C4-2B (cell line): Measurements from ENCODE around the gene IRF2BP1.

Experiments used
- H3K27ac ChIP-seq: fragments of 450-650 bp; 2 replicates; pipeline ENCODE4 v1.5.1; 2017
- CTCF ChIP-seq: fragments of 450-650 bp; conservative IDR thresholded peaks from 2 replicates; pipeline ENCODE4 v1.5.1; 2017; ENCODE audit warnings: mild to moderate bottlenecking
- ZFX ChIP-seq: fragments of 450-650 bp; IDR thresholded peaks from 2 replicates; pipeline ENCODE4 v1.6.1; 2017

The IRF2BP1 gene

DNA sequence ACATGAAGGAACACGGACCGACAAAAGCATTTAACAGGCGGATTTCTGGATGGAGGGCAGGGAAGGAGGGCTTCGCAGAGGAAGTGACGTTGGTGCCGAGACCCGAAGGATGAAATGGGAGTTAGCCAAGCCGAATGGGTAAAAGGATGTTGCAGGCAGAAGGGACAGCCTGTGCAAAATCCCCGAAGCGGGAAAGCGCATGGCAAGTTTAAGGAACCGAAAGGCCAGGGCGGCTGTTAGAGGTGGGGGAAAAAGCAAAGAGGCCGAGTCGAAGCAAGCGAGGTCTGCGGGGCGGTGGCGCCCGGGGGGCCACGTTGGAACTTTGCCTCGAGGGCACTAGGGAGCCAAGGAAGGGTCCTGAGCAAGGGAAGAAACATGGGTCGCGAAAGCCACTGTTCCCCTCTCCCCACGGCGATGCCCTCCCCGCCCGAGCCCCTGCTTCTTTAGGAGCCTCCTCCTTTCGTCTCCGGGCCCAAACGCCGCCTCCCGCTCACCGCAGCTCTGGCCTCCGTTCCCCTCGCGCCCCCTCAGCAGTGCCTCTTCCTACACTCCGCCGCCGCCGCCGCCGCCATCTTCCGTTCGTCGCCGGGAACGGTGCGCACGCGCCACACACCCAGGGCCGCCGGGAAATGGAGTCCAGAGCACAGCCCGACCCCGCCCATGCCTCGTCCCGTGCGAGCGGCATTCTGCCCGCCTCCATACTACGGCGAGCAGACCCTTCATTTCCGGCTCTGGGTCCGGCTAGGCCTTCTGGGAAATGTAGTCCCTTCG lies 23.2 kb downstream of the IRF2BP1 start, which contains the start of gene SYMPK:
Gene SYMPK (minus strand): TSS at position 584 of the 771 bp plus-strand sequence. CDS start 8,652 bp downstream, outside the sequence.
- TF ChIP-seq ZFX (no peak), CTCF (no peak)
- H3K27ac ChIP-seq = peak within 1 kb of the TSS; percentile 94

- TF ChIP-seq CTCF = no peak
- no peak for TF ChIP-seq ZFX
- H3K27ac ChIP-seq = peak overlapping the region; percentile 94
Observed at GRCh38 chr19:45862271-45862563, 23.7 kb downstream of the IRF2BP1 start.

DNA sequence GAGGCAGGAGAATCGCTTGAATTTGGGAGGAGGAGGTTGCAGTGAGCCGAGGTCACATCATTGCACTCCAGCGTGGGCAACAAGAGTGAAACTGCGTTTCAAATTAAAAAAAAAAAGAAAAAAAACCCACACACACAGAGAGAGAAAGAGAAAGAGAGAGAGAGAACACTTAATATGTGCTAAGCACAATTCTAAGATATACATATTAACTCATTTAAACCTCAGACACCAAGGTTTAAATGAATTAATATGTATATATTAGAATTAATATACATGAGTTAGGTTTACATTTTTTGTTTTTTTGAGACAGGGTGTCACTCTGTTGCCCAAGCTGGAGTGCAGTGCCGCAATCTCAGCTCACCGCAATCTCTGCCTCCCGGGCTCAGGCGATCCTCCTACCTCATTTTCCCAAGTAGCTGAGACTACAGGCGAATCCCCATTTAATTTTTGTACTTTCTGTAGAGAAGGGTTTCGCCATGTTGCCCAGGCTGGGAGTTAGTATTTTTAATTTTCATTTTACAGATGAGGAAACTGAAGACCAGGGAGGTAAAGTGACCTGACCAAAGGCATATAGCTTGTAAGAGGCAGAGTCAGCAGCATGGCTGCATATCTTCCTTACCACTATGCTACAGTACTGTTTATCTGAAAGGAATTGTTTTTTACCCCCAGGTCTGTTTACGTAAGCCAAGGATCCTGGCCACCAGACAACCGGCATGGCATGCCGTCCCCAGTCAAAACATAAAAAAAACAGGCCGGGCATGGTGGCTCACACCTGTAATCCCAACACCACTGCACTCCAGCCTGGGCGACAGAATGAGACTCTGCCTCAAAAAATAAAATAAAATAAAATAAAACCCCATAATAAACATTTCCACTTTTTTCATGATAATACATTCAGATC lies 25.3 kb downstream of the IRF2BP1 start:
- TF ChIP-seq ZFX (no peak), CTCF (no peak)
- peak overlapping the region; percentile 24; the same call in 1 of the 2 replicates for H3K27ac ChIP-seq

DNA sequence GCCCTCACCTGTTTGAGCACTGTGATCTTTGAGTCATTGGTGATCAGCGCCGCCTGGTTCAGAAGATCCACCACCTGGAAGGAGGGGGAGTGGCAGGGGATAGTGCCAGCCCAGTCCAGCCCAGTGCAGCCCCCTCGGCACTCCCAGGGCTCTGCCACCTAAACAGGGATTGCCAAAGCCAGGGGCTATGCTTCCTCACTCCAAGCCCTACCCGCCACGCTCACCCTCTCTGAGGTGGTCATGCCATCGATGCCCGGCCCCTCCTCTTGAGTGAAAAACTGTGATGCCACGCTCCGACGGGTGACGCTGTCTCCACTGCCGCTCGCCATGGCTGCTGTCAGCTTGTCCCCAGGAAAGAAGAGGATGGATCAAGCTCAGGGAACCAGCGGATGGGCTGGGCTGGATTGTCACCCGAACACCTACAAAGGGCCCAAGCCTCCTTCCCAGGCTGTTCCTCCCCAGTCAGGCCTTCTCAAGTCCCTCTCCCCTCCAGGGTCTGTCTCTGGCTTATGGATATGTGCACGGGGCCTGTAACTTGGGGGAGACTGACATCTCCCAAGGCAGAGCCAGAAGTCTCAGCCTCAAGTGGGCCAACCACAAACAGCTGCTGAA lies 31.7 kb downstream of the IRF2BP1 start:
- TF ChIP-seq ZFX (no peak), CTCF (no peak)
- no peak overlapping the region for H3K27ac ChIP-seq

DNA sequence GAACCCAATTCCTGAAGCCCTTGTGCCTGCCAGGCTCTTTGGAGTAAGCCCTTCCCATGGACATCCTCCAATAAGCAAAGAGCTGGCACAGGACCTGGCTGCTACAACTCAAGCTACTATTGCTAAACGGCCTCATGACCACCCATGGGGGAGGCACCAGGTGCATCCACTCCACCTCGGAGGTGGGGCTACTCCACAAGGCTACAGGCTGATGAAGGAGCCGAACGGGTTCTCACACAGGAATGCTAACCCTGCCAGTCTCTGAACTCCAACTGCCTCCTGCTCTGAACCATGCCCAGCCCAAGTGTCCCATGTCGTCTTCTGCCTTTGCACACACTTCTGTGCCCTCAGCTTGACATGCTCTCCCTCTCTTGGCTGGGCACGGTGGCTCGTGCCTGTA lies 33.0 kb downstream of the IRF2BP1 start:
- TF ChIP-seq ZFX = no peak
- no peak for TF ChIP-seq CTCF
- H3K27ac ChIP-seq = no peak overlapping the region

DNA sequence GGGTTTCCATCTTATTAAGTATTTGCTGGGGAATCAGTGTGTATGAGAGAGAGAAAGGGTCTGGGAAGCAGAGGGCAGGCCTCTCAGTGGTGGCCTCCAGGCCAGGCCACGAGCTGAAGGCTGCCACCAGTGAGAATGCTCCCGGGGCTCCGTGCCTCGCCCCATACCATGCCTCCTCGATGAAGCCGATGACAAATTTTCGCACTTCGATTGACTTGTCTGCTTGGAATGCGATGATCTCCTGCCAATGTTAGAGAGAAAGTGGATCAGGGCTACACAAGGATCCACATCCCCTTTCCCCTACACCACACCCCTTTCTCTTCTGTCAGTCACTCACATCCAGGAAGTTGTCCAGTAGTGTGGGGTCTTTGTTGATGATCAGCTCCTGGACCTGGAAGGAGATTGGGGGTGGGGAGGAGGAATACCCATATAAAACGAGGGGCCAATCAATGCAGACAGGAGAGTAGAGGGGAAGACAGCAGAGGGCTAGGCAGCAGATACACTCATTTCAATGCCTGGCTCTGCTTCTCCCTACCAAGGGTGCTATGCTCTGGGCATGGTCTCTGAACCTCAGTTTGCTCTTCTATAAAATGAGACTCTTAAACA lies 33.7 kb downstream of the IRF2BP1 start:
- TF ChIP-seq ZFX (no peak), CTCF (no peak)
- H3K27ac ChIP-seq = no peak overlapping the region
